Stimulated activated CD4-positive, alpha-beta T cell treated with anti-CD3 and anti-CD28 coated beads, Interleukin-2, amount 100 ng/mL, for 48 hours (primary cell): ENCODE measurements around the gene TTC16.
"Not testable (repeated sequence)": the region's sequence is repeated elsewhere in the genome, so short reads cannot be mapped to it uniquely, and the experiment has no call there.

ENCODE experiments used
- DNase-seq, 2 donors: peaks; one replicate each; pipeline ENCODE4 v3.0.0-alpha.2; 2020

The TTC16 gene

DNA sequence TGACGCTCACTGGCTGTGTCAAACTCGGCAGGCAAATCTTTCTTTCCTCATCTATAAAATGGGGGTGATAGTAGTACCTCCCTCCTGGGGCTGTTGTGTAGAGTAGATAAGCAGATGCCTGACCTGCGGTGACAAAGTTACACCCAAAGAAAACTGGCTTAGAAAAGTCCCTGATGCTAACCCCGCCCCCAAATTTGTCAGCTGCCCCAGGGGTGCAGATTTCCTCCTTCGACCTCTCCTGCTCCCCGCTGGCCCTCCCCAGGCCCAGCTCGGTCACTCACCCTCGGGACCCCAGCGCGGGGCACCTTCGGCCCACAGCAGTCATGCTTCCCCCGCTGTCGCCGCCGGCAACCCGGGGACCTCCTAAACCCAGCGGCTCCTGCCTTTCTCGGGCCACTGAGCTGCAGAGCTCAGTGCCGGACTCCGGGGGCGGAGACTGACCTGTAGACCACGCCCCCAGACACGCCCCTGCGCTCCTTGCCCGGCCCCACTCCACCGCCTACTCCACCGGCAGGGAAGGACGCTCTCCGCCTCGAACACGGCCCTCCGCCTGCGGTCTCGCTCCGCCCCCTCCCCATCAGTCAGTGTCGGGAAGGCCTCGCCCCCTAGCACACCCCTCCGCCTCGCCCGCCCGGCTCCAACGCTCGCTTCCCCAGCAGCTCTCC is 55.2 kb downstream of the TTC16 start:
- peak; percentile 93 to 97 for DNase-seq

DNA sequence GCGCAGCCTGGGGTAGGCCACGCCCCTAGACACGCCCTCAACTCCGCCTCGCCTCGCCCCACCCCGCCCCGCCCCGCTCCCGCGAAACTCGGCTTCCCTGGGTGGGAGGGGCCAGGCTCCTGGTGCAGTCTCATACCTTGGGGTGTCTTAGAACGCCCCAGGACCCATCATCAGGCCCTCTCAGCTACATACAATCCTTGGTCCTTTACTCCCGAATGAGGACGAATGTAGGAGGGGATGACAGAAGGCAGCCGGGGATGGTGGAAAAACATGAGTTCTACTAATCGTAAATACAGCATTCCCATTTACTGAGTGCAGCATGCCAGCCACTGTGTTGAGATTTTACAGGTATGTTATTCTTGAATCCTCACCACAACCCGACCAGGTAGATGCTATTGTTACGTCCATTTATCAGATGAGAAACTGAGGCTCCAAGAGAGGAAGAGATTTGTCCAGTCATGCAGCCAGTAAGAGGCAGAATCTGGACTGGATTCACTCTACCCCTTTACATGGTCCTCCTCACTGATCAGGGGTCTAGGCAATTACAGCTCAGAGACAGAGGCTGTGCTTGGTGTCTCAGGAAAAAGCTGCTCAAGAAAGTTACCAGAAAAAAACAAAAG is 55.8 kb downstream of the TTC16 start:
- DNase-seq: no peak

DNA sequence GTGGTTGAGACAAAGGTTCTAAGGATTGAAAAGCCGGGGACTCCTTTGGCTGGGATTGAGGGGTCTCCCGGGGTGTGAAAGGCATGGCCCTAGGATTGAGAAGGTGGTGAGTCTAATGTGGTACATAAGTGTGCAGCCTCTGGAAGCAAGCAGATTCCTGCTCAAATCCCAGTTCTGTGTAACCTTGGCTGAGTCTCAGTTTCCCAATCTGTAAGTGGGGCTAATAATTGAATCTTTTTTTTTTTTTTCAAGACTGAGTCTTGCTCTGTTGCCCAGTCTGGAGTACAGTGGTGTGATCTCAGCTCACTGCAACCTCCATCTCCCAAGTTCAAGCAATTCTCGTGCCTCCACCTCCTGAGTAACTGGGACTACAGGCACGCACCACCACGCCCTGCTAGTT is 56.7 kb downstream of the TTC16 start:
- no peak for DNase-seq

DNA sequence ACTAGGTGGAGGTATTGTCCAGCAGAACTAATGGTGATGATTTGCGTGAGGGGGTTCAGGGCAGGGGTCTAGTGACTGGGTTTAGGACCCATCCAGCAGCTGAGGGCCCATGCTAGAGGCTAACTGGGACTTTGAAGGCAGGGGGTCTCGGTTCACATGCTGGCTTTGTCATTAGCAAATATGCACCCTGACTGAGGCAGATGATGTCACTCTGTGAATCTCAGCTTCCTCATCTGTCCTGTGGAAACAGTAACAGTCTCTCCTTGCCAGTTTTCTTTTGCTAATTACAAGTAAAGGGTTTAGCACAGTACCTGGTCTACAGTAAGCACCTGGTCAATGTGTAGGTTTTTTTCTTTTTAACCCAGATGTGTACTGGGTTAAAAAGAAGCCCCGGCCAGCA is 57.4 kb downstream of the TTC16 start:
- no peak for DNase-seq

DNA sequence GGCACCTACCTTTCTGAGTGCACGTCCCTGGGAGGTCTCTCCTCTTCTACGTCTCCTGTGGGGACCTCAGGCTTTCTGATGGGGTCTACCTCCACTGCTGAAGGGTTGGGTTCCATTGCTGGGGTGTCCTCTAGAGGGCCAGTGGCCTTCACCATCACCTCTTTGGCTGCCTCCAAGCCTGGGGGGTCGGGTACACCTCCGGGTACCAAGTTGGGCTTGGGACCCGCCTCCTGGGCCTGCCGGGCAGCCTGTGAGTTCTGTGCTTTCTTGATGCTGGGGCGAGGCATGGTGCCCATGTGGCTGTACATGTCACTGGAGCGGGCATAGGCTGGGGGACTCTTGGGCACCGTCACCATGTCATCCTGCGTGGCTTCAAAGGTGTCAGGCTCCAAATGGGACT is 58.1 kb downstream of the TTC16 start:
- DNase-seq: no peak

DNA sequence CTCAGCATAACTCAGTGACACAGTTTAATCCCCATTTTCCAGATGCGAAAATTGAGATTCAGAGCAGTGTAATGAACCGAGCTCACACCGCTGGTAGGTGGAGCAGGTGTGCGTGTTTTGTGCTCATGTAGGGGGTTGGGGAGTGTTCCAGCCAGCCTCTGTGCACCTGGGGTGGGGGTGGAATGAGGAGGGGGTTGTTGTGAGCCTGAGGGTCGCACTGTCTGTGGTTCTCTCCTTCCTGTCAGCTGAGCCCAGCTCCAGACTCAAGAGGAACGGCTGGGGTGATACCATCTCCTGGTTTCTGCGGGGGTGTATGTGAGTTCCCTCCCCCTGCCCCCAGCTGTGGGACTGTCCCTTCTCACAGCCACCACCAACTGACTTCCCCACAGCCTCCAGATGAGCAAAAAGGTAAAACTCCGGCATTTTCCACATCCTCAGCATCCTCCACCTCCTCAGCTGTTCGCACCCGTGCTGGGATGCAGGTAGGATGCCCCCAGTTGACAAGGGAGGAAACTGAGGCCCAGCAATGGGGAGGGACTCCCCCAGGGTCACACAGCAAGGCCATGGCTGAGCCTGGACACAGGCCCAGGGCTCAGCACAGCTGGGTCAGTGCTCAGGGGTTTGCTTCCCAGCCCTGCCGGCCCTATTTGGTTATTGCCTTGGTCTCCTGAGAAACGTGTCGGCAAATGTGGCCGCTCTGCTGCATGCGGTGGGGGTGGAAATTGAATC is 60.5 kb downstream of the TTC16 start:
- peak; percentile 55 to 61 for DNase-seq

DNA sequence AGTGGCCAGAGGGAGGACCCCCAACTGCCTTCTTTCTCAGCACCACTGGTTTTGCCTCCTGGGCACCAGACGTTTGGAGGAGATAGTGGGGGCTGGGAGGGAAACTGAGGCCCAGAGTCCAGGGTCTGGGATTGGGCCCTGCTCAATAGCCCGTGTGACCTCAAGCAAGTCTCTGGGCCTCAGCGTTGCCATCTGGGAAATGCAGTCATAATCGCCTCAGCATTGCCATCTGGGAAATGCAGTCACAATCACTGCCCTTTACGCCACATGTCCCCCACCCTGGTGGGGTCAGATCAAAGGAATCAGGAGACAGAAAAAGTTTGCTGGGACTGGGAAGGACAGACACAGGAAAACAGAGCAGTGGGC is 61.0 kb downstream of the TTC16 start:
- DNase-seq: no peak

DNA sequence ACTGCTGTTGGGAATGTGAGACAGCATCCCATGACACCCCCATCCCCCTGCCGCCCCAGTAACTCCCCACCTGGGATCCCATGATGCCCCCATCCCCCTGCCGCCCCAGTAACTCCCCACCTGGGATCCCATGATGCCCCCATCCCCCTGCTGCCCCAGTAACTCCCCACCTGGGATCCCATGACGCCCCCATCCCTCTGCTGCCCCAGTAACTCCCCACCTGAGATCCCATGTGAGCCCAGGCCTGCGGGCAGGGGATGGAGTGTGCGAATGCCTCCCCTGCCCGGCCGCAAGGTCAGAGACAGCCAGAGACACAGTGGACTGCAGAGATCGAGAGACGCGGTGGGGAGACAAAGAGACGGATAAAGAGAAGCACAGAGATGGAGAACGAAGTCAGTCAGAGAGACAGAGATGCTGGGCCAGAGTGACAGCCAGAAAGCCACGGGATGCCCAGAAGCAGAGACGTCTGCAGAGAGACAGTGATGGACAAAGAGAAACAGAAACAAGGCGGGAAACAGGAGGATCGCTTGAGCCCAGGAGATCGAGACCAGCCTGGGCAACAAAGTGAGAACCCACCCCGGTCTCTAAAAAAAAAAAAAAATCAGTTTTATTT is 61.6 kb downstream of the TTC16 start:
- DNase-seq: no peak

DNA sequence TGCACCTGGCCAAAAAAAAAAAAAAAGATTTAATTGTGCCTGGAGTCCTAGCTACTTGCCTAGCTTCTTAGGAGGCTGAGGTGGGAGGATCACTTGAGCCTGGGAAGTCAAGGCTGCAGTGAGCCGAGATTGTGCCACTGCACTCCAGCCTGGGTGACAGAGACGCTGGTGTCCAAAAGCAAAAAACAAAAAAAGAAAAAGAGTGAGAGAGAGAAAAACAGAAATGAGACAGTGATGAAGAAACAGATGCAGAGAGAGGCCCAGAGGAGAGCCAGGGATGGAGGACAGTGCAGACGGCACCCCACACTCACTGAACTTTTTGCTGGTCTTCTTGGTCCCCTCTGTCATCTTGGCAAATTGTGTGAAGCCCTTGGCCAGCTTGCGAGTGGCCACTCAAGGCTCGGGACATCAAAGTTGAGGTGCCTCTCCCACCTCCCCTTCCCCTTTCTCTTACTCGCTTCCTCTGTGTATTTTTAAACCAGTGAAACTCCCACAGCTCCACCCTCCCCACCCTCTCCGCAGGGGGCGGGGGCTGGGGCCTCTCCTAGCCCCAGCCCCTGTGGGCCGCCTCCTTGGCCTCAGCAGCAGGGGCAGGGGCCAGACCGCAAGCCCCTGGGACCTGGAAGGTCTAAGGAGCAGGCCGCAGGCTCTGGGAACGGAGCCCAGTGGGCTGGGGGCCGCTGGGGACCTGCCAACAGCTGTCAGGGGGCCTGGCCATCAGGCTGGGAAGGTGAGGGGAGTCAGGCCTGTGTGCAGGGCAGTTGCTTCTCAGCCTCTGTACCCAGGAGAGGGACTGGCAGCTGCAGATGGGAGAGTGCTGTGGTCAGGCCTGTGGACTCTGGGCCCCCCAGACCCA is 62.6 kb downstream of the TTC16 start, which contains the start of gene SH2D3C:
Gene SH2D3C (minus strand): TSS at position 387 of the 856 bp plus-strand sequence. CDS start 39 bp downstream, at position 348.
- no peak for DNase-seq

DNA sequence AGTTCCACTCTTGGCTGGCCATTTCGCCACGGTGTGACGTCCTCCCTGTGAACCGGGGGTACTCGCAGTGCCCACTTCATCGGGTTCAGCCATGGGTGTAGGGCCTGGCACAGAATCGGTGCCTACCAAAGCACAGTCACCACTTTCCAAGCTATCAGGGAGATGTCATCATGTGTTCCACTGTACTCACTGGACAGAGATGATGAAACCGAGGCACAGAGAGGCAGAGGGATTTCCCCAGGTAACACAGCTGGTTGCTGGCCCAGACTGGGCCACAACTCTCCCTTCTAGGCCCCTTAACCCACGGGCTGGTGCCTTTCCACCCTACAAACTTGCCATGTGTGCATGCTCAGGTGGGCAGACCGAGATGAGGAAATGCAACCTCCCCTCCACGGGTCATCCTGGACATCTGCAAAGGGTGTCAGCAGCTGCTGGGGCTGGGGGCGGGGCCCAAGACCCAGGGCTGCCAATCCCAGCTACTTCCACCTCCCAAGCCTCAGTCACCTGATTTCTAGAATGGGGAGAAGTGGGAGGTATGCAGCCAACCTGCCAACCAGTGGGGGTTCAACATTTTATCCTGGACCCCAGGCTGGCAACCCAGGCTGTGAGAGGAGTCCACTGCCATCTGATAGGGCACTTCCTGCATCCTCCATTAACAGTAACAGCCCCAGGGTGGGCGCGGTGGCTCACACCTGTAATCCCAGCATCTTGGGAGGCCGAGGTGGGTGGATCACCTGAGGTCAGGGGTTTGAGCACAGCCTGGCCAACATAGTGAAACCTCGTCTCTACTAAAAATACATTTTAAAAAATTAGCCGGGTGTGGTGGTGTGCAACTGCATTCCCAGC is 63.5 kb downstream of the TTC16 start:
- peak; percentile 46 to 49 for DNase-seq

DNA sequence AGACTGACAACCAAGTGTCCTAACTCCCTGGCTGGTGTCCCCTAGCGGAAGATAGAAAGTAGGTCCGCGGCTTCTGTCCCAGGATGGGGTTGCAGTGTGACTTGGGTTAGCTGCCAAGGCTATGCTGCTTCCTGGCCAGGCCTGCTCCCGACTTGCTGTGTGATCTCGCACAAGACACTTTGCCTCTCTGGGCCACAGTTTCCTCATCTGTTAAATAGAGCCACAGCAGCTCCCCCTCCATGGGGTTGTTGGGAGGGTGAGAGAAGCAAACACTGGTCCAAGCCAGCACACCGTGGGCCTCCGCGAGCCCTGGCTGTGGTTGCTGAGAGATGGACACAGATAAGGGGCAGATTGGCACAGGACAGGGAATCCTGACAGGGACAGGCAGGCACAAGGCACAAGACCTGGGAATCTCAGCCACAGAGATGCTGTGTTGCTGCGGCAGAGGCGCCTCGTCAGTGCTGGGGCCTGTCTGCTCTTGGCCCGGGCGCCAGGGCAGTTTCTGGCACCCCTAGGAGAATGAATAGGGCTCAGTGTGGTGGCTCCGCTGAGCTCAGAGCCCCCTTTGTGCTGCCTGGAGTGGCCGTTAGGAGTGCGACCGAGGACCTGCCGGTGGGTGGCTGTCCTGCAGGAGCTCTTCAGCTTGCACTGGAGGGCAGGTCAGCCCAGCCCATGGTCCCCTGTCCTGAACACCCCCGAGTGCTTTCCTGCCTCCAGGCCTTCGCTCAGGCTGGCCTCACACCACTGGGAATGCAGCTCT is 64.4 kb downstream of the TTC16 start:
- no peak for DNase-seq

DNA sequence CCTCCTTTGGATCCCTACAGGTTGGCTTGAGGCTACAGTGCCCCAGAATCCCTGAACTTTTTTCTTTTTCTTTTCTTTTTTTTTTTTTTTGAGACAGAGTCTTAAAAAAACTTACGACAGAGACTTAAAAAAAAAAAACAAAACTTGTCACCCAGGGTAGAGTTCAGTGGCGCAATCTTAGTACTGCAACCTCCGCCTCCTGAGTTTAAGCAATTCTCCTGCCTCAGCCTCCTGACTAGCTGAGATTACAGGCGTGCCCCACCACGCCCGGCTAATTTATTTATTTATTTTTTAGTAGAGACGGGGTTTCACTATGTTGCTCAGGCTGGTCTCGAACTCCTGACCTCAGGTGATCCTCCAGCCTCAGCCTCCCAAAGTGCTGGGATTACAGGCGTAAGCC is 65.0 kb downstream of the TTC16 start:
- not testable (repeated sequence) for DNase-seq
